NT2/D1 (cell line): ENCODE results near the gene GPI.

ENCODE experiments used
- SUZ12 ChIP-seq: IDR thresholded peaks from 2 replicates; pipeline ENCODE4 v1.6.1; 2011; ENCODE audit not compliant: insufficient read length, insufficient read depth; ENCODE audit errors: extremely low read depth
- YY1 ChIP-seq: IDR thresholded peaks from 2 replicates; pipeline ENCODE4 v1.6.1; 2011; ENCODE audit not compliant: insufficient read length, insufficient read depth
- ZNF274 ChIP-seq: IDR thresholded peaks from 2 replicates; pipeline ENCODE4 v1.6.1; 2011; ENCODE audit warnings: mild to moderate bottlenecking, low read depth, low read length

DNA sequence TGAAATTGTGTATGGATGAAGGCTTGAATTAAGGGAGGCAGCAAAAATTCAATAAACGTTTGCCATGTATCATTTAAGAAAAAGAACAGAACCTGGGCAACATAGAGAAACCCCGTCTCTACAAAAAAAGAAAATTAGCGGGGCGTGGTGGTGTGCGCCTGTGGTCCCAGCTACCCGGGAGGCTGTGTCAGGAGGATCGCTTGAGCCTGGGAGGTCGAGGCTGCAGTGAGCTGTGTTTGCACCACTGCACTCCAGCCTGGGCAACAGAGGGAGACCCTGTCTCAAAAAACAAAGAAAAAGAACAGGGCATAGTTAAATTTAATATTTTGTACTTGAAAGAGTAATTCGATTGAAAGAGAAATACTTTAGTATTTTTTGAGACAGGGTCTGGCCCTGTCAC lies 64.6 kb downstream of the GPI start:
- no peak for TF ChIP-seq SUZ12
- TF ChIP-seq YY1: no peak
- TF ChIP-seq ZNF274: no peak
